Immature natural killer cell (primary cell): Measurements from ENCODE around the gene POMZP3. TPM values are rescaled to one million over a fixed set of nuclear protein-coding genes. Genes with fewer than 3 reads are reported as not detected.
"Not testable (repeated sequence)": the region's sequence is repeated elsewhere in the genome, so short reads cannot be mapped to it uniquely, and the experiment has no call there.

Experiments
- DNase-seq, 3 donors: peaks; one replicate each; pipeline ENCODE4 v3.0.0; 2022; ENCODE audit warnings: mixed read lengths in 1 of 3
- H3K27ac Mint-ChIP-seq, 6 donors: one replicate each; pipeline ENCODE4 v1.8.0; 2020; ENCODE audit warnings: mixed read lengths in 6 of 6, mild to moderate bottlenecking in 5 of 6, inconsistent platforms in 4 of 6, moderate library complexity in 3 of 6
- H3K27me3 Mint-ChIP-seq, 3 donors: one replicate each; pipeline ENCODE4 v1.8.0; 2020 to 2021; ENCODE audit warnings: low read depth in 3 of 3, mild to moderate bottlenecking in 3 of 3, mixed read lengths in 3 of 3, moderate library complexity in 3 of 3, inconsistent platforms in 1 of 3
- H3K36me3 Mint-ChIP-seq, 3 donors: one replicate each; pipeline ENCODE4 v1.8.0; 2020; ENCODE audit warnings: mixed read lengths in 3 of 3, inconsistent platforms in 2 of 3, mild to moderate bottlenecking in 2 of 3
- H3K4me1 Mint-ChIP-seq, 2 donors: one replicate each; pipeline ENCODE4 v1.8.0; 2020; ENCODE audit warnings: inconsistent platforms in 2 of 2, mild to moderate bottlenecking in 2 of 2, mixed read lengths in 2 of 2, moderate library complexity in 1 of 2
- H3K4me3 Mint-ChIP-seq, 5 donors: one replicate each; pipeline ENCODE4 v1.8.0; 2020; ENCODE audit warnings: mild to moderate bottlenecking in 5 of 5, mixed read lengths in 5 of 5, inconsistent platforms in 3 of 5, moderate library complexity in 3 of 5
- H3K9me3 Mint-ChIP-seq, 6 donors: one replicate each; pipeline ENCODE4 v1.8.0; 2020; ENCODE audit warnings: mild to moderate bottlenecking in 6 of 6, mixed read lengths in 6 of 6, inconsistent platforms in 4 of 6, moderate library complexity in 3 of 6
- polyA plus RNA-seq, 3 donors: library from polyadenylated mRNA; unstranded; fragments of 300-500 nt; fragmentation: Illumina TruSeq; gene quantifications; one replicate each; pipeline ENCODE4 v1.2.3, GENCODE V29; 2021

The POMZP3 gene
- polyA plus RNA-seq, 3 donors from 2014 or later: 3.1 to 10.9 (median 5.3) TPM

- peaks cover 0 to 13% of the 10 kb centered on the region in 2 donors for H3K4me1 Mint-ChIP-seq
- not testable (repeated sequence) for H3K9me3 Mint-ChIP-seq, H3K36me3 Mint-ChIP-seq, DNase-seq, H3K27me3 Mint-ChIP-seq, H3K27ac Mint-ChIP-seq, H3K4me3 Mint-ChIP-seq
Measured at GRCh38 chr7:76575431-76575830, 51.6 kb downstream of the POMZP3 start.

DNA sequence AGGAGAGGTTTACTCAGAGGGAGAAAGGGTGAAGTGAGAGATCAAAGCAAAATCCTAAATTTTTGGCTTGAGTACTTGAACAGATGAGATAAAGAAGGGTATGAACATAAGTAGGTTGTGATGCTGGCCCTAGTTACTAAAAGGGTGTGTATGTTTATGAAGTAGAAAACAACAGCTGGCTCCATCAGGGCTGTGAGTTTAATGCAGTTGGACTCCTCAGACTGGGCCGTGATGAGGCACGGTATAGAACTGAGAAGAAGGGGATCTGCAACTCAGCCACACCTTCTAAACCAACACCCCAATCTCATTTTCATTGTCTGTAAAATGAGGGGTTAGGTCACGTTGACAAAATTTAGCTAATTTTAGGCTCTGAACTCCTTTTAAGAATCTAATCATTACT, 54.8 kb downstream of the POMZP3 start:
- H3K4me3 Mint-ChIP-seq, H3K27me3 Mint-ChIP-seq, H3K36me3 Mint-ChIP-seq, H3K9me3 Mint-ChIP-seq, DNase-seq, H3K27ac Mint-ChIP-seq: not testable (repeated sequence)
- H3K4me1 Mint-ChIP-seq: peaks cover 0 to 26% of the 10 kb centered on the region in 2 donors

- H3K4me1 Mint-ChIP-seq: peaks cover 0 to 30% of the 10 kb centered on the region in 2 donors
- not testable (repeated sequence) for H3K36me3 Mint-ChIP-seq, DNase-seq, H3K4me3 Mint-ChIP-seq, H3K27me3 Mint-ChIP-seq, H3K9me3 Mint-ChIP-seq
- peak overlapping the region in 3 of 6 donors; percentile 13 to 51 (median 18) for H3K27ac Mint-ChIP-seq
Measured at GRCh38 chr7:76570324-76570775, 56.7 kb downstream of the POMZP3 start.

DNA sequence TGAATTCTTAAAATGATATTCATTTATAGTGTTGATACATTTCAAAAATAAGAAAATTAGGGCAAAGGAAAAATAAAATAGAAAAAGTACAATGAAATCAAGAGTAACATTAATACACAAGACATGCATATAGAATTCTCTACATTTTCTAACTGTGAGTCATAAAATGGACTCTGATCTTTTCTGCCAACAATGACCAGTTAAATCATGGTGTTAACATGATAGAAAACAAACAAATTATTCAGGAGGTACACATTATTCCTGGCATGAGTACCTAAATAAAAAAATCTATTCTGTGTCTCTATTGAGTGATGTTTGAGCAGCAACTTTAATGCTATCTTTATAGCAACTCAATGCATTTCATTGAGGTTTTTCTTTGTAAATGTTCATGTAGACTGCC, 58.3 kb downstream of the POMZP3 start:
- not testable (repeated sequence) for H3K9me3 Mint-ChIP-seq, H3K36me3 Mint-ChIP-seq, H3K4me3 Mint-ChIP-seq, DNase-seq, H3K27me3 Mint-ChIP-seq, H3K27ac Mint-ChIP-seq
- peaks cover 7 to 39% of the 10 kb centered on the region in 2 donors for H3K4me1 Mint-ChIP-seq

DNA sequence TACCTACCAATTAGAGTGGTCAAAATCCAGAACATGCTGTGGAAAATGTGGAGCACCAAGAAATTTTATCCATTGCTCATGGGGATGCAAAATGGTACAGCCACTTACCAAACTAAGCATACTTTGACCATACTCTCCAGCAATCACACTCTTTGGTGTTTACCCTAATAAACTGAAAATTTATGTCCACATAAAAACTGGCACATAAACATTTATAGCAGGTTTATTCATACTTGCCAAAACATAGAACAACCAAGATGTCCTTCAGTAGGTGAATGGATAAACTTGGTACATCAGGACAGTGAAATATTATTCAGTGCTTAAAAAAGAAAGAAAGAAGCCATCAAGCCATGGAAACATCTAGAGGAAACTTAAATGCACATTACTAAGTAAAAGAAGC, 59.3 kb downstream of the POMZP3 start:
- DNase-seq, H3K4me3 Mint-ChIP-seq, H3K27me3 Mint-ChIP-seq, H3K36me3 Mint-ChIP-seq, H3K27ac Mint-ChIP-seq, H3K9me3 Mint-ChIP-seq: not testable (repeated sequence)
- H3K4me1 Mint-ChIP-seq: peaks cover 10 to 42% of the 10 kb centered on the region in 2 donors

- not testable (repeated sequence) for H3K36me3 Mint-ChIP-seq
- peaks cover 10 to 44% of the 10 kb centered on the region in 2 donors for H3K4me1 Mint-ChIP-seq
Measured at GRCh38 chr7:76567311-76567710, 59.8 kb downstream of the POMZP3 start.

DNA sequence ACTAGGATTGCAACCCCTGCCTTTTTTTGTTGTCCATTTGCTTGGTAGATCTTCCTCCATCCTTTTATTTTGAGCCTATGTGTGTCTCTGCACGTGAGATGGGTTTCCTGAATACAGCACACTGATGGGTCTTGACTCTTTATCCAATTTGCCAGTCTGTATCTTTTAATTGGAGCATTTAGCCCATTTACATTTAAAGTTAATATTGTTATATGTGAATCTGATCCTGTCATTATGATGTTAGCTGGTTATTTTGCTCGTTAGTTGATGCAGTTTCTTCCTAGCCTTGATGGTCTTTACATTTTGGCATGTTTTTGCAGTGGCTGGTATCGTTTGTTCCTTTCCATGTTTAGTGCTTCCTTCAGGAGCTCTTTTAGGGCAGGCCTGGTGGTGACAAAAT, 62.1 kb downstream of the POMZP3 start:
- H3K4me3 Mint-ChIP-seq, DNase-seq, H3K9me3 Mint-ChIP-seq, H3K27ac Mint-ChIP-seq, H3K27me3 Mint-ChIP-seq, H3K36me3 Mint-ChIP-seq: not testable (repeated sequence)
- H3K4me1 Mint-ChIP-seq: peaks cover 13 to 32% of the 10 kb centered on the region in 2 donors

More at GRCh38 chr7:76567311-76567710, 59.8 kb downstream of the POMZP3 start:
- H3K9me3 Mint-ChIP-seq, H3K4me3 Mint-ChIP-seq, H3K27ac Mint-ChIP-seq, DNase-seq, H3K27me3 Mint-ChIP-seq: not testable (repeated sequence)

GRCh38 chr7:76561342-76561741, 65.7 kb downstream of the POMZP3 start:
- H3K4me1 Mint-ChIP-seq: peaks cover 15 to 29% of the 10 kb centered on the region in 2 donors

GRCh38 chr7:76560157-76560556, 66.9 kb downstream of the POMZP3 start:
- not testable (repeated sequence) for H3K36me3 Mint-ChIP-seq, H3K27me3 Mint-ChIP-seq, DNase-seq, H3K9me3 Mint-ChIP-seq, H3K4me3 Mint-ChIP-seq
- peak overlapping the region in 1 of 6 donors; percentile 9 for H3K27ac Mint-ChIP-seq
- peaks cover 17 to 36% of the 10 kb centered on the region in 2 donors for H3K4me1 Mint-ChIP-seq

More at GRCh38 chr7:76561342-76561741, 65.7 kb downstream of the POMZP3 start:
- H3K27ac Mint-ChIP-seq, H3K27me3 Mint-ChIP-seq, H3K9me3 Mint-ChIP-seq, H3K4me3 Mint-ChIP-seq, DNase-seq, H3K36me3 Mint-ChIP-seq: not testable (repeated sequence)

Other genes starting within 250 kb of the POMZP3 start
- gene SSC4D, start 217.6 kb downstream of the POMZP3 start, polyA plus RNA-seq: under 1 TPM in 2 of 3 donors, not detected in 1; 0.46 to 0.66 TPM
- gene ZP3, start 202.3 kb downstream of the POMZP3 start, polyA plus RNA-seq: 1 to 10 TPM in 1 of 3 donors, under 1 TPM in 1, not detected in 1; 0.49 to 5.0 TPM
- gene DTX2, start 165.6 kb downstream of the POMZP3 start, polyA plus RNA-seq: 10 to 100 TPM in 1 of 3 donors, 1 to 10 TPM in 2; 5.2 to 15.3 (median 9.1) TPM
- gene UPK3B, start 116.7 kb downstream of the POMZP3 start, polyA plus RNA-seq: not detected
- gene SPDYE16, start 84.0 kb downstream of the POMZP3 start, polyA plus RNA-seq: under 1 TPM in 2 of 3 donors, not detected in 1; 0.07 to 0.18 TPM